Activated T-helper 1 cell treated with anti-CD3 and anti-CD28 coated beads, Interleukin-2, amount 50 U/mL, for 16 hours (primary cell): ENCODE data around the gene CUX1.
"Not testable (repeated sequence)": the region's sequence is repeated elsewhere in the genome, so short reads cannot be mapped to it uniquely, and the experiment has no call there.

Source experiments
- DNase-seq, 2 donors: peaks; one replicate each; pipeline ENCODE4 v3.0.0-alpha.2; 2020; ENCODE audit warnings: low read depth in 1 of 2, low spot score in 1 of 2

CUX1 gene

DNA sequence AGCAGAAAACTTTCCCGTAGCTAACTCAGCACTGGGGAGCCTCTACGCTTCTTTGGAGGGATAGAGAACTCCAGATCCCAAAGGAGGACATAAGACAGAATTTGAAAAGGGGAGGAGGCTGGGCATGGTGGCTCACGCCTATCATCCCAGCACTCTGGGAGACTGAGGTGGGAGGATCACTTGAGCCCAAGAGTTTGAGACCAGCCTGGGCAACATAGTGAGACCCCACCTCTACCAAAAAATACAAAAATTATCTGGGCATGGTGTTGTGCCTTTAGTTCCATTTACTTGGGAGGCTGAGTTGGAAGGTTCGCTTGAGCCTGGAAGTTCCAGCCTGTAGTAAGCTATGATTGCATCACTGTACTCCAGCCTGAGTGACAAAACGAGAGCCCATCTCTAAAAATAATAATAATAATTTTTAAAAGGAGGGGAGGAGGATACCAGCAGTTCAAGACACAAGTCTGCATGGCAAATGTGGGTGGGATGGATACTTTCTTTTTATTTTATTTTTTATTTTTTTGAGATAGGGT is 303.3 kb downstream of the CUX1 start:
- no peak for DNase-seq

DNA sequence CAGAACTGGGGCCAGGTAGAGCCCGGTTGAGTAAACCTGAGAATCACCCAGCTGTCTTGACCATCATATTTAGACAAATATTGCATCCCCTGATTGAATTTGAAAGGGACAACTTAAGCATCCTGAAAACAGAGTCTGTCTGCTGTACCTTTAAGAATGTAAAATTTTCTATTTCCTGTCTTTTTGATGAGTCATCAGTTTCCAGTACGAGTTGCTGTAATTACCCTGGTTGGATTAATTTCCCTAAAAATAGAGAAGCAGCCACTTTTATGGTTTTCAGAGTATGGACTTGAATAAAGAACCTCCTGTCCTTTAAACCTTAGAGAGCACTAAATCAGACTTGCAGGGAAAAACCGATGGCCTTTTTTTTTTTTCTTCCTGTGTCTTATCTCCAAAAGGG is 304.6 kb downstream of the CUX1 start:
- no peak for DNase-seq

DNA sequence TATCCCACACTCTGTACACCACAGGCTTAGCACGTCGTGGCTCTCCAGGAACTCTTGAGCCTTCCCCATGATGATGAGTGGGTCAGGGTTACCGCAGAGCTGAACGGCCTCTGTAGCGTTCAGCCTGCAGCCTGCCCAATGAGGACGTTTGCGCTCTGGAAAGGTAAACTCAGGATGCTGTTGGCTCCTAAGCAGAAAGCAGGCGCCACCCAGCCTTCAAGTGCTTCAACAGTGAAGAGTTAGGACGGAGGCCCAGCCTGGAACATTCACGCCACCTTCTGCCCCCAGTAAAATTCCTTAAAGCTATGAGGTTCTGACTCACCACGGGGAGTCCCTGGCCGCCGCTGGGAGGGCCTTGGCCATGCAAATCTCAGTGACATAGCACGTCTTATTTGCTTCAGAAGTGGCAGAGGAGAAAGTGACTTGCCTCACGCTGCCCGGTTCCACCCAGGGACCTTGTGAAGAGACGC is 307.7 kb downstream of the CUX1 start:
- no peak for DNase-seq

DNA sequence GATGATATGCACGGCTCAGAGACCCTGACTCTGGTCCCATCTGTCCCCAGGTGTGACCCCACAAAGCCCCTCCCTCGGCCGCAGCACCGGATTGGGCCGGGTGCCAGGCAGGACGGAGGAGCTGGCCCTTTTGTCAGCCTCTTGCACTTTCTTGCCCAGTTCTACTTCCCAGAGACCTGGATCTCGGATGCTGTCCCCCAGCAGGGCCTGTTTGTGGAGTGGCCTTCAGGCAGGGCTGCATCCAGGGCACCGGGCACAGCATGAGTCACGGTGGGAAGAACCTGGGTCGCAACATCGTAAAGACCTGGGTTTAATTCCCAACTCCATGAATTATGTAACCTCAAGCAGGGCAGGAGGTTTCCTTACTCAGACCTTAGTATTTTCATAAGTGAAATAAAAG is 310.9 kb downstream of the CUX1 start:
- DNase-seq = no peak

DNA sequence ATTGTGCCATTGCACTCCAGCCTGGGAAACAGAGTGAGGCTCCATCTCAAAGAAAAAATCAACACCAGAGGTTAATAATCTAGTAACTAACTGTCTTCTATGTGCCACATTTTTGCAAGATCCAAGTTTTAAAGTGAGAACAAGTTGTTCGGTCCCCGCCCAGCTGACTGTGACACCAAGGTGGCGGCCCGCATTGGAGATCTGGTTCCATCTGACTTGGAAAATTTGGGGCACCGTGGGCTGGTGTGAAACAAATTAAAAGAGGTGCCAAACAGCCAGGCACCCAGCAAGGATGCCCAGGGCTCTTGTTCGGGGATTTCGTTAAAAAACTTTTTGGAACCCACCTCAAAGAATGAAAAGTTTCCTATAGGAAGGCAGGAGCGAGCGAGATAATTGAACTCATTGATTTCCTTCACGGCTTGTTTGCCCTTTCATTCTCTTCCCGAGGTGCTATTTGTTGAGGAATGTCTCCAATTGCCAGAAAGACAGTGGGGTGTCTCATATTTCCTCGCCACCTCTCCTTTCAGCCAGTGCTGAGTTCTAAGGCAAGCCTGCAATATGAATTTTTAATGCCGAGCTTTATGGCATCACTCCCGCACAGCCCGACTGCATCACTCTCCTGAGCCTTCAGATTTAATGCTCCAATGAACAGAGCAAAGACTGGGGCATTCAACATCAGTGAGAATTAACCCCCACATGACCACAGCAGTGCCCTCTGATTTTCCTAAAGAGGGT is 312.4 kb downstream of the CUX1 start:
- DNase-seq = no peak

DNA sequence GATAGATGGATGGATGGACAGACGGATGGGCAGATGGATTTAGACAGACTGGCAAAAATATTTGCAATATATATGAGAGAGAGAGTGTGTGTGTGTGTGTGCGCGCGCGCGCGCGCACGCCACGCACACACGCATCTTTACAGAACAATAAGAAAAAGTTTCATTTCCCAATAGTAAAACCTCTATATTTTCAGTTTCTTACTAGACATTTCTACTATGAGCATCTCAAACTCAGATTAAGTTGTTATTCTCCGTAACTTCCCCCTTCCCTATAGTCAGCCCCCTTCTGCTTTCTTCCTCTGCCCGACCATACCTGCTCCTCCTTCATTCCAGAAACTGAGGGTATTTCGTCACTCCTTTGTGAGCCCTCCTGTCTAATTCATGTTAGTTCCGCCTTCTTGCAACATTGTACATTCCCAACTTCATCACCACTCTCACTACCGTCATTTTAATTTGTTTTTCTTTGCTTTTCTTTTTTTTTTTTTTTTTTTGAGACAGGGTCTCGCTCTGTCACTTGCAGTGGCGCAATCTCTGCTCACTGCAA is 314.9 kb downstream of the CUX1 start:
- DNase-seq = no peak

DNA sequence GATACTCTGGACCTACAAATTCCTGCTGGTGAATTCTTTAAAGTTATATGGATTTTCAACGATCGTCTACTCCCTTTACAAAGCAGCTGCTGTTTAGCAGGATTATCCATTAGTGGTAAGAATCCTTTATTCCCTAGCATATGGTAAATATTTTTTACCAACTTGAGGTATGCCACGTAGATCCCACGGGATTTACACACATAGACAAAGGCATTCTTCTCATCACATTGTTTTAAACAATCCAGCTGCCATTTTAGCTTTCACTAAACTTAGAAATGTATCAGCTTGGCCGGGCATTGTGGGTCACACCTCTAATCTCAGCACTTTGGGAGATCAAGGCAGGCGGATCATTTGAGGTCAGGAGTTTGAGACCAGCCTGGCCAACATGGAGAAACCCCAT is 321.2 kb downstream of the CUX1 start:
- no peak for DNase-seq

DNA sequence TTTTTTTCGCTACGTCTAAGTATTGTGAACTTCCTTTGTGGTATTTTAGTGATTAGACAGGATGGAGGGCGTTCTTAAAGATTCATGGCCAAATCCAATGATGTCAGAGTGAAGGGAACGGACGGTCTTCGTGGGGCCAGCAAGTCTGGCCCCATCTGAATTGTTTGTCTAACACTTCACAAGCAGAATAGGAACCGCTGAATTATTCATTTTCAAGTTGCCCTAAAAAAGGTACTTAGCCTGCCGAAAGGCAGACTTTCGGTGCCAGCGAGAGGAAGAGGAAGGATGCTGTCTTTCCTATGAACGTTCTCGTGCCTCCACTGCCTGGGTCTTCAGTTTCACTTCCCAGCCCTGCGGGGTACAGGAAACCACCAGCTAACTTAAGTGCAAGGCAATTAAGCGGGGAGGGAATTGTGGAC is 323.5 kb downstream of the CUX1 start:
- no peak for DNase-seq

DNA sequence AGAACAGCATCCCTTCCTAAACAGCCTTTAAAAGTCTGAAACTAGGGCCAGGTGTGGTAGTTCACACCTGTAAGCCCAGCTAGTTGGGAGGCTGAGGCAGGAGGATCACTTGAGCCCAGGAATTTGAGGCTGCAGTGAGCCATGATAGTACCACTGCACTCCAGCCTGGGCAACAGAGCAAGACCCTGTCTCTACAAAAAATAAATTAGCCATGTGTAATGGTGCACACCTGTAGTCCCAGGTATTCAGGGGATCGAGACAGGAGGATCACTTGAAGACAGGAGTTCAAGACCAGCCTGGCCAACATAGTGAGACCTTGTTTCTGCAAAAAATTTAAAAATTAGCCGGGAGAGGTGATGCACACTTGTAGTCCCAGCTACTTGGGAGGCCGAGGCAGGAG is 325.0 kb downstream of the CUX1 start:
- not testable (repeated sequence) for DNase-seq

DNA sequence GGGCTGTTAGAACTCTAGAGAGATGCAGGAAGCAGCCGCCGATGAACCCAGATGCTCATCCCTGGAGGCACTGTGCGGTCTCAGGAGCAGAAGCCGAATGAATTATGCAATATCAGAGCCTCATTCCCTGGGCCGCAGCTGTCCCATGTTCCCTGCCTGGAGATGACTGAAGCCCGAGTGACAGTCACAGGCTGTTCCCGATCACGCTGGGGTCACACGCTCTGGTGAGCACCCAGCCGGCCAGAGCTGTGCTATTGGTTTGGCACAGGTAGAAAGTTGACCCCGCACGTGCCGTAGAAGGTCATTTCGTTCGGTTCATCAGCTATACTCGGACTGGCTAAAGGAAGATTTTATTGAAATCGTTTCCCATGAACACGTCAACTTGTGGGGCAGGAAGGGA is 328.7 kb downstream of the CUX1 start:
- DNase-seq = no peak

DNA sequence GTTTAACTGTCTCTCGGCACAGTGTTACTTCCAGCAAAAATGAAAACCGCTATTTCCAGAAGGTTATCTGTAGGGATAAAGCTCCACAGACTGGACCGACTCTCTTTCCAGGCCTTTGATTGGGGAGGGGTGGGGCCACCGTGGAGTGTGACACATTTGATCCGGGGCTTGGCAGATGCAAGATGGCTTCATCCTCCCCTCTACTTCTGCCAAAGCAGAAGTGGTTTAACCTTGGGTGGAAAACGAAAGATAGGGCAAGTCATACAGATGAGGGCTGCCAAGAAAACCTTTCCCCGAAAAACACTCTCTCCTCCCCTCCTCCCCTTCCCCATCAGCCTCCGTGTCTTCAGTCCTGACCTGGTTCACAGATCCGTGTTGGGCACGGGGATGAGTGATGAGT is 329.6 kb downstream of the CUX1 start:
- DNase-seq = no peak

DNA sequence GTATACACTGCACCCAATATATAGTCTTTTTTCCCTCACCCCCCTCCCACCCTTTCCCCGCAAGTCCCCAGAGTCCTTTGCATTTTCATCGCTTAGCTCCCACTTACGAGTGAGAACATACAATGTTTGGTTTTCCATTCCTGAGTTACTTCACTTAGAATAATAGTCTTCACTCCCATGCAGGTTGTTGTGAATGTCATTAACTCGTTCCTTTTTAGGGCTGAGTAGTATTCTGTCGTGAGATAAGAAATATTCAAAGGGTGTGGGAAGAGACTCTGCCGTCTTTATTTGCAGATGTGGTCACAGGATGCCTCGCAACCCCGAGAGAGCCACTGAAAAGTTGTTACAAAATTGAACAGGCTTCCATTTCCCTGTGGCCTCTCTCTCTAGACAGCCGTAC is 331.4 kb downstream of the CUX1 start:
- DNase-seq = no peak

DNA sequence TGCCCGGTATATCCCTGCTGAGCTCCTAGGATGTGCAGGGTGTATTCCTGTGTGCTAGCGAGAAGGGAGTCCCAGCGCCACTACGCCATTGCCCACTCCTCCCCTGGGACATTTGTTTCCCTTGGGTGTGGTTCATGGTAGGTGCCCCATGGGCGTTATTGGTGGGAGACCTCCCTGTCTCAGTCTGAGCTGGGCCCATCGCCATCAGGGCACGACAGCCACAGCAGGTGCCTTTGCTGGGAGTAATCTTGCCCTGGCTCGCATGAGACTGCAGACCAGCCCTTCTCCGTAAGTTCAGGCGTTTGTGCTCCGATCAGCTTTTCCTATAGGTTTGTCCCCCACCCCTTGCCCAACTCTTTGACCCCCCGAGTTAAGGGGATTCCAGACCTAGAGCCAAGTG is 332.0 kb downstream of the CUX1 start:
- no peak for DNase-seq

DNA sequence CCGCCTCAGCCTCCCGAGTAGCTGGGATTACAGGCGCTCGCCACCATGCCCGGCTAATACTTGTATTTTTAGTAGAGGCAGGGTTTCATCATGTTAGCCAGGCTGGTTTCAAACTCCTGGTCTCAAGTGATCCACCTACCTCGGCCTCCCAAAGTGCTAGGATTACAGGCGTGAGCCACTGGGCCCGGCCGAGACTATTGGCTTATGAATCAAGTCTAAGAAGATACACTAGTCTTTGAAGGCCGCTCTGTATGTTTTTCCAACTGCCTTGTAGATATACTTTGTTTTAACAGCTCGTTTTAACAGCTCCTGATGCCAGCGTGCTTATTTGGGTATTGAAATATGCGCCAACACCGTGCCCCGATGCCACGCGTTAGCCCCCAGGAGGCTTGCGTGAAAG is 332.8 kb downstream of the CUX1 start:
- DNase-seq = no peak

DNA sequence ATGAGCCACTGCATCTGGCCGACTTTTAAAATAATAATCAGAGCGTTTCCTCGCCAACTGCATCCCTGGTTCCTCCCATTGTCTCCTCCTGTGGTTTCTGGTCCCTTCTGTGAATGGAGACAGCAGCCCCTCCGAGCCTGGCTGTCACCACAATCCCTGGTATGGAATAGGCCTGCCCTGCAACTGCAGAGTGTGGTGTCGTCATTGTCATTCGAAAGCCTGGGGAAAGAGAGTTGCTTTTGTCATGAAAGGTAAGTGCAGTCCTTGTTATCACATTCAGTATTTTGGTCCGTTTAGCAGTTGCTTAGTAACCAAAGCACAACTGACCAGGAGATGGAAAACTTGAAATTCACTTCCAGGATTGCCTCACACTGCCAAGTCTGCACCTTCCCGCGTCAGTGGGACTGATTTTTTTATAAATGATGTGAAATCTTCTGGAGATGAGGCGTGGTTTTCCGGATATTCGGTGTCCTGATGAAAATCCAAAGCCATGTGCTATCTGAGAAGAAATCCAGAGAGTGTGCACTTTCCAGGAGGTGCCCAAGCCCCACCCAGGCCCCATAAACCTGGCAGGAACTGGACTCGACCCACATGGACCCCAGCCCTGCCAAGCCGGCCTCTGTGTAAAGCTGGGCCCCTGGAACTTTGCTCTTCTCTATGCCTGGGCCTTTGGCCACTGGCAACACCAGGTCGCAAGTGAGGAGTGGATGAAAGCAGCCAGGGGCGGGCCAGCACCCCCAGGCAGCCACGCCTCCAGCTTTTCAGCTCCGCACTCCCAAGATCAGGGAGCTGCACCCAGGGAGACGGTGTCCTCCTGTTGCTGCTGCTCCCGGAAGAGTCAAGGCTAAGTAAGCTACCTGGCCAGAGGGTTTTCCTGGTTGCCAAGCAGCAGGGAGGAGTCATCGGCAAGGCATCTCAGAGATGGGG is 335.5 kb downstream of the CUX1 start:
- no peak for DNase-seq

DNA sequence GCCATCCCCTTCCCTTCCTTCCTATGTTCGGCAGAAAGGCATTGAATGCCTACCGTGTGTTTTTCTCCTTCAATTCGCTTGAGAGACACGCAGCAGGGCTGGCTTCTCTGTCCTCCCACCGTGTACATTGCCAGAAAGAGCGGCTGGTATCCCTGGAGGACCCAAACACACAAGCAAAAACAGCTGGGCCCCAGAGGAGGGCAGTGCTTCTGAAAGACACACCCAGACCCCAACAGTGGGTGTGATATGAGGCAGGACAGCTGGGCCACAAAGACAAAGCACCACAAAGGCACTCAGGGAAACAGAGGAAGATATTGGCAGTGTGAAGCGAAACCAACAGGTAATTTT is 336.1 kb downstream of the CUX1 start:
- DNase-seq = no peak

DNA sequence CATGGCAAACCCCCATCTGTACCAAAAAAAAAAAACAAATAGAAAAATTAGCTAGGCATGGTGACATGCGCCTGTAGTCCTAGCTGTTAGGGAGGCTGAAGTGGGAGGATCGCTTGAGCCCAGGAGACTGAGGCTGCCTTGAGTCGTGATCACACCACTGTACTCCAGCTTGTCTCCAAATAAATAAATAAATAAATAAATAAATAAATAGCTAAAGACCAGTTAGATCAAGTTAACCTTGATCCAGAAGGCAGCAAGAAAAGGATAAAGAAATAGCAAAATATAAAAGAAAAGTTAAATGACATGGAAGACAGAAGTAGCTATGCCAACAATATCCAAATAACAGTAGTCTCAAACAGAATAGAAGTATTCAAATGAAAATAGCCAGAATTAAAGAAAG is 337.0 kb downstream of the CUX1 start:
- no peak for DNase-seq

DNA sequence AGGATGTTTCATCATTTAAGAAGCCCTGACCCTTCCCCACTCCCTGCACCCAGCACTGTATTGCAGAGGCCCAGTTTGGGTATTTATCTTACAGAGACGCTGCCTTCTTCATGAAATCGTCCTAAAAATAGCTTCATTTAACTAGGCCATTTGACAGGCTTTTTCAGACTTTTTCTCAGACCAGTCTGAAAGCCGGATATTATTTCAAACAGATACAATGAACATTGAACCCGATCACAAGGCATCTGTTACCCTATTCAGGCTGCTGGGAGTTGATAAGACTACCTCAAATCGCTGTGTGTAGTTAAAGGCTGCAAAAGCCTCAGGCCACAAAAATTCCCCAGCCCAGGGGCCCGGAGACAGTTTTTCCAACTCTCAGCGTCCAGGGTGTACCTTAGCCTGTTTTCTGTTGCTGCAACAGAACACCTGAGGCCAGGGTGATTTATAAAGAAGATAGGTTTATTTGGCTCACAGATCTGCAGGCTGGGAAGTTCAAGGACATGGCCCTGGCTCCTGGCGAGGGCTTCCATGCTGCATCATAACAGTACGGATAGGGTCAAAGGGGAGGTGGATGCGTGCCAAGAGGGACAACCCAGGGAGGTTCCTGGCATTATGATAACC is 338.5 kb downstream of the CUX1 start:
- no peak for DNase-seq

DNA sequence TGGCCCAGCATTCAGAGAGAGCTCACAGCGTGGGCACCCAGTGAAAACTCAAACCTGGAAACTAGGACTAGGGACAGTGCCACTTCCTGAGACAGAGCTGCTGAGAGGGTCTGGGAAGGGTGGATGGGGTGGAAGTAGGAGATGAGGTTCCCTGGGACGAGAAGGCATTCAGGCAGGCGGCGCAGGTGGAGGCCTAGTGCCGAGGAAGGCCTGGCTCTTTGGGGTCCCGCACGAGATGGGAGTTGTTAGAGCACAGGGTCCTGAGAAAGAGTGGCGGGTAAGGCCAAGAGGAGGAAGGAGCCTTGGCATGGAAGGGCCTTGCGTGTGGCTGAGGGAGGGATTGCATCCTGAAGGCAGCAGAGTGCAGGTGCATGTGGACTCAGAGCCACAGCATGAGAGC is 339.4 kb downstream of the CUX1 start:
- no peak for DNase-seq

DNA sequence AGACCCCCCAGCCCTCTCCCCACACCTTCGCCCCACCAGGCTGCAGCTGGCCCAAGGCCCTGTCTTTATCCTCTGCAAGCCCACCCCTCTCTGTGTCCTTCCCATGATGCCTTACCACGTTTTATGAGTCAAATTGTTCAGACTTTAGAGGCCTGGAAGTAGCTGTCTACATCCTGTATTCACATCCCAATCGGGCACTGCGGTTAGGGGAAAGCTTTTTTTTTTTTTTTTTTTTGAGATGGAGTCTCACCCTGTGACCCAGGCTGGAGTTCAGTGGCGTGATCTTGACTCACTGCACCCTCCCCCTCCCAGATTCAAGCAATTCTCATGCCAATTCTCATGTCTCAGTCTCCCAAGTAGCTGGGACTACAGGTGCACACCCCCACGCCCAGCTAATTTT is 347.7 kb downstream of the CUX1 start:
- DNase-seq = no peak

DNA sequence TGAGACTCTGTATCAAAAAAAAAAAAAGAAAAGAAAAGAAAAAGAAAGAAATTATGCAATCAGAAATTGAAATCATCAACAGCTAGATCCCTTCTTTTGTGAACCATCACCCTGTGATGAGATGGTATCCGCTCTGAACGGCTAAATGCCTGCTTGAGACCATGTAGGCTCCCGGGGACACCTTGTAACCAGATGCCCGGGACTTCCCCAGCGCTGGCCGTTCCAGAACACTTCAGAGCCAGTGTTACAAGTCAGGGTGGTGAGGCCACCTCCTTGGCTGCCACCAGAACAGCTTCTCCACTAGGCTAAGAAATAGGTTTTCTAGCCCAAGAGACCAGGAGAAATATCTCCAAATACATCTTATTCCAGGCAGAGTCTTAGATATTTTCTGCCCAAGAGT is 349.8 kb downstream of the CUX1 start:
- no peak for DNase-seq
